Body of pancreas (tissue), 4 donors: ENCODE results near the gene ARHGEF33. TPM values are rescaled to one million over a fixed set of nuclear protein-coding genes. Genes with fewer than 3 reads are reported as not detected.

ENCODE experiments used
- ATAC-seq: fragments of 150-250 bp; one replicate; pipeline ENCODE4 v1.9.1; 2016
- DNase-seq, 4 donors: peaks; one replicate each; pipeline ENCODE4 v3.0.0-alpha.2; 2019
- H3K27ac ChIP-seq, 4 donors: fragments of 200-600 bp; sonication (generic); 1 replicate in 3 of 4; 2 replicates in 1 of 4; pipeline versions ENCODE4 v1.5.1 to v1.6.1; 2016 to 2019; ENCODE audit warnings: mild to moderate bottlenecking in 1 of 4, mixed read lengths in 1 of 4, moderate library complexity in 1 of 4
- H3K27me3 ChIP-seq, 2 donors: fragments of 200-600 bp; sonication (generic); one replicate each; pipeline ENCODE4 v1.6.0; 2016; ENCODE audit warnings: mild to moderate bottlenecking in 1 of 2
- H3K36me3 ChIP-seq, 2 donors: fragments of 200-600 bp; sonication (generic); replicated peaks in 1 of 2; 2 replicates each; pipeline ENCODE4 v1.5.1; 2016; ENCODE audit warnings: low read depth in 2 of 2; ENCODE audit not compliant: insufficient read depth in 1 of 2
- H3K4me1 ChIP-seq: fragments of 200-600 bp; sonication (generic); one replicate; pipeline ENCODE4 v1.6.0; 2016
- H3K4me3 ChIP-seq, 2 donors: fragments of 200-600 bp; sonication (generic); 1 replicate in 1 of 2; 2 replicates in 1 of 2; pipeline ENCODE4 v1.5.1; 2016 to 2019
- H3K9me3 ChIP-seq, 3 donors: fragments of 200-600 bp; sonication (generic); 1 replicate in 2 of 3; 2 replicates in 1 of 3; pipeline ENCODE4 v1.5.1; 2016
- POLR2A ChIP-seq, 3 donors: fragments of 450-650 bp; IDR thresholded peaks; one replicate each; pipeline ENCODE4 v1.6.1; 2016; ENCODE audit warnings: antibody characterized with exemption in 3 of 3, mild to moderate bottlenecking in 2 of 3
- WGBS, 2 donors: methylation state at CpG; one replicate each; pipeline ENCODE4 v1.1.5; 2017; 5-methylcytosine and 5-hydroxymethylcytosine counted together
- intact Hi-C: fragments of 100-400 bp; cut with DNase I; formaldehyde crosslinking; loops from one replicate; pipeline ENCODE4 v1.15.1; 2023
- total RNA-seq, 2 donors: library from RNA; depleted of rRNA; stranded (reverse); fragments of >200 nt; gene quantifications; one replicate each; pipeline ENCODE4 v1.1.0, GENCODE V29; 2016
- TF ChIP-seq, protein P1 (sequence below), 7 experiments: fragments of 450-650 bp in 4 of 7; fragments of 200-600 bp in 3 of 7; sonication (generic) in 3 of 7; IDR thresholded peaks; one replicate each; pipeline ENCODE4 v1.5.1; 2016 to 2019; ENCODE audit warnings: antibody characterized with exemption in 7 of 7

ARHGEF33 gene
- total RNA-seq, 2 donors from 2014 or later = 0.33 to 1.3 TPM

GRCh38 chr2:38887902-38888554 lies 1.6 kb upstream of the ARHGEF33 start:
- Histone ChIP-seq H3K27me3 (no peaks in the 10 kb centered on the region), H3K4me3 (no peak overlapping the region), H3K36me3 (no peaks in the 10 kb centered on the region), H3K9me3 (no peaks in the 10 kb centered on the region), H3K4me1 (no peaks in the 10 kb centered on the region), H3K27ac (no peak overlapping the region)
- no peak for ATAC-seq
- intact Hi-C loops = no loop called here
- no peak for DNase-seq
- no peak for TF ChIP-seq POLR2A (IDR thresholded peaks at IDR 0.05)
- TF ChIP-seq, protein P1, sequence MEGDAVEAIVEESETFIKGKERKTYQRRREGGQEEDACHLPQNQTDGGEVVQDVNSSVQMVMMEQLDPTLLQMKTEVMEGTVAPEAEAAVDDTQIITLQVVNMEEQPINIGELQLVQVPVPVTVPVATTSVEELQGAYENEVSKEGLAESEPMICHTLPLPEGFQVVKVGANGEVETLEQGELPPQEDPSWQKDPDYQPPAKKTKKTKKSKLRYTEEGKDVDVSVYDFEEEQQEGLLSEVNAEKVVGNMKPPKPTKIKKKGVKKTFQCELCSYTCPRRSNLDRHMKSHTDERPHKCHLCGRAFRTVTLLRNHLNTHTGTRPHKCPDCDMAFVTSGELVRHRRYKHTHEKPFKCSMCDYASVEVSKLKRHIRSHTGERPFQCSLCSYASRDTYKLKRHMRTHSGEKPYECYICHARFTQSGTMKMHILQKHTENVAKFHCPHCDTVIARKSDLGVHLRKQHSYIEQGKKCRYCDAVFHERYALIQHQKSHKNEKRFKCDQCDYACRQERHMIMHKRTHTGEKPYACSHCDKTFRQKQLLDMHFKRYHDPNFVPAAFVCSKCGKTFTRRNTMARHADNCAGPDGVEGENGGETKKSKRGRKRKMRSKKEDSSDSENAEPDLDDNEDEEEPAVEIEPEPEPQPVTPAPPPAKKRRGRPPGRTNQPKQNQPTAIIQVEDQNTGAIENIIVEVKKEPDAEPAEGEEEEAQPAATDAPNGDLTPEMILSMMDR (IDR thresholded peaks at IDR 0.05) = no peak
- 100% methylated on average over 1 of the region's 1 CpG for WGBS, 2 donors

- ATAC-seq (no peak), DNase-seq (no peak)
- TF ChIP-seq, protein P1 (IDR thresholded peaks at IDR 0.05) = no peak
- no peak for TF ChIP-seq POLR2A (IDR thresholded peaks at IDR 0.05)
- Histone ChIP-seq H3K27me3 (no peaks in the 10 kb centered on the region), H3K4me3 (no peak overlapping the region), H3K9me3 (no peaks in the 10 kb centered on the region), H3K36me3 (no peaks in the 10 kb centered on the region), H3K4me1 (no peaks in the 10 kb centered on the region), H3K27ac (no peak overlapping the region)
- intact Hi-C loops = no loop called here
These were observed 630 bp upstream of the ARHGEF33 start for GRCh38 chr2:38889045-38889444.

GRCh38 chr2:38892819-38893218 lies 3.1 kb downstream of the ARHGEF33 start:
- intact Hi-C loops = no loop called here
- H3K27ac ChIP-seq = no peak overlapping the region

DNA sequence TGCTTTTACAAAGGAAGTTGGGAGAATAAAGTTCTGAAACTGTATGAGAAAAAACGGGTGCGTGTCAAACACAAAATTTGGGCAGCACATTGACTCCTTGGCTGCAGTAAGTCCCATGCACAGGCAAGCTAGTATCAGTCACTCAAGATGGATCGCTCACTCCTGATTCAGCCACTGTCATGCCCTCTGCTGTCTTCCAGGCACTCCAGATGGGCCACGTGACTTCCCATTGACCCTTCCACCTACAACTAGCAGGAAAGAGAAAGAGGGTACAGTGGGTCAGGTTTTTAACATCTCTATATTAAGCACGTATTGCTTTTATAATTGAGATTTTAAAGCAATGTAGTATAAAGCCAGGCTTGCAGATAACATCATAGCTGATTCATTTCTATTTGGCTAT lies 8.6 kb downstream of the ARHGEF33 start:
- H3K36me3 ChIP-seq = no peaks in the 10 kb centered on the region
- H3K4me1 ChIP-seq = no peaks in the 10 kb centered on the region
- no peak for DNase-seq
- TF ChIP-seq POLR2A (IDR thresholded peaks at IDR 0.05) = no peak
- TF ChIP-seq, protein P1 (IDR thresholded peaks at IDR 0.05) = no peak
- no peak overlapping the region for H3K27ac ChIP-seq
- ATAC-seq = no peak
- 85 to 88% methylated on average over 5 of the region's 5 CpGs for WGBS, 2 donors
- no peaks in the 10 kb centered on the region for H3K9me3 ChIP-seq
- intact Hi-C loops = no loop called here
- H3K4me3 ChIP-seq = no peak overlapping the region
- H3K27me3 ChIP-seq = no peaks in the 10 kb centered on the region

More at GRCh38 chr2:38892819-38893218, 3.1 kb downstream of the ARHGEF33 start:
- no peak for ATAC-seq
- Histone ChIP-seq H3K9me3 (no peaks in the 10 kb centered on the region), H3K27me3 (no peaks in the 10 kb centered on the region), H3K4me3 (no peak overlapping the region), H3K36me3 (no peaks in the 10 kb centered on the region), H3K4me1 (no peaks in the 10 kb centered on the region)
- TF ChIP-seq, protein P1 (IDR thresholded peaks at IDR 0.05) = no peak
- TF ChIP-seq POLR2A (IDR thresholded peaks at IDR 0.05) = no peak
- DNase-seq = no peak

- no peak overlapping the region for H3K4me3 ChIP-seq
- H3K9me3 ChIP-seq = no peaks in the 10 kb centered on the region
- H3K27ac ChIP-seq = no peak overlapping the region
- no peak for DNase-seq
- TF ChIP-seq, protein P1 (IDR thresholded peaks at IDR 0.05) = no peak
- TF ChIP-seq POLR2A (IDR thresholded peaks at IDR 0.05) = no peak
- no peaks in the 10 kb centered on the region for H3K36me3 ChIP-seq
- intact Hi-C loops = no loop called here
- 64 to 73% methylated on average over 1 of the region's 1 CpG for WGBS, 2 donors
- no peaks in the 10 kb centered on the region for H3K27me3 ChIP-seq
- no peaks in the 10 kb centered on the region for H3K4me1 ChIP-seq
- ATAC-seq = no peak
These were observed 11.1 kb downstream of the ARHGEF33 start for GRCh38 chr2:38900726-38901125.
